GM12878 (cell line): ENCODE measurements around the gene ENSA. TPM values are rescaled to one million over a fixed set of nuclear protein-coding genes. Genes with fewer than 3 reads are reported as not detected.

Experiments used
- BRCA1 ChIP-seq: IDR thresholded peaks from 2 replicates; pipeline ENCODE4 v1.6.1; 2011; ENCODE audit warnings: low read depth, low read length, improper control_type of control experiment
- EED ChIP-seq: sonication (generic); IDR thresholded peaks from 2 replicates; pipeline ENCODE4 v1.6.1; 2016; ENCODE audit warnings: antibody characterized with exemption, low read depth
- EGR1 ChIP-seq, 2 experiments: IDR thresholded peaks; 1 replicate in 1 of 2; 2 replicates in 1 of 2; pipeline ENCODE4 v1.6.1; 2011 to 2012; ENCODE audit warnings: low read depth in 2 of 2, low read length in 2 of 2, borderline replicate concordance in 1 of 2, mild to moderate bottlenecking in 1 of 2, moderate library complexity in 1 of 2
- HDGF ChIP-seq: fragments of 450-650 bp; IDR thresholded peaks from 2 replicates; pipeline ENCODE4 v1.6.1; 2016; ENCODE audit warnings: antibody characterized with exemption
- IKZF1 ChIP-seq: fragments of 450-650 bp; conservative IDR thresholded peaks from 2 replicates; pipeline ENCODE4 v1.6.1; 2017; ENCODE audit warnings: antibody characterized with exemption, mild to moderate bottlenecking
- NFXL1 ChIP-seq: fragments of 450-650 bp; IDR thresholded peaks from 2 replicates; pipeline ENCODE4 v1.6.1; 2017; ENCODE audit warnings: antibody characterized with exemption, mild to moderate bottlenecking, borderline replicate concordance
- NRF1 ChIP-seq: conservative IDR thresholded peaks from 2 replicates; pipeline ENCODE4 v1.6.1; 2011; ENCODE audit warnings: mild to moderate bottlenecking, low read depth, low read length, improper control_type of control experiment
- RAD51 ChIP-seq: fragments of 450-650 bp; IDR thresholded peaks from 2 replicates; pipeline ENCODE4 v1.6.1; 2016; ENCODE audit warnings: moderate library complexity, mild to moderate bottlenecking, inconsistent platforms
- RUNX3 ChIP-seq: IDR thresholded peaks from 2 replicates; pipeline ENCODE4 v1.6.1; 2012; ENCODE audit warnings: low read length, inconsistent platforms
- SIN3A ChIP-seq: IDR thresholded peaks from 2 replicates; pipeline ENCODE4 v1.6.1; 2012; ENCODE audit warnings: low read depth, low read length, improper control_type of control experiment
- SMARCA5 ChIP-seq: fragments of 450-650 bp; IDR thresholded peaks from 2 replicates; pipeline ENCODE4 v1.6.1; 2017; ENCODE audit warnings: mild to moderate bottlenecking
- SREBF2 ChIP-seq: IDR thresholded peaks from 2 replicates; pipeline ENCODE4 v1.6.1; 2012; ENCODE audit warnings: mild to moderate bottlenecking, low read length
- SUPT20H ChIP-seq: IDR thresholded peaks from 2 replicates; pipeline ENCODE4 v1.6.1; 2011; ENCODE audit warnings: low read depth, mild to moderate bottlenecking, low read length, moderate library complexity, borderline replicate concordance; ENCODE audit not compliant: control insufficient read depth
- SUZ12 ChIP-seq: fragments of 200-600 bp; sonication (generic); IDR thresholded peaks from one replicate; pipeline ENCODE4 v1.6.1; 2018; ENCODE audit warnings: antibody characterized with exemption, mild to moderate bottlenecking; ENCODE audit not compliant: unreplicated experiment
- YBX1 ChIP-seq: fragments of 450-650 bp; IDR thresholded peaks from 2 replicates; pipeline ENCODE4 v1.6.1; 2016; ENCODE audit warnings: antibody characterized with exemption
- ZSCAN29 ChIP-seq: fragments of 450-650 bp; IDR thresholded peaks from 2 replicates; pipeline ENCODE4 v1.6.1; 2017; ENCODE audit warnings: mild to moderate bottlenecking, moderate library complexity
- polyA plus RNA-seq, 11 experiments: library from polyadenylated mRNA; depleted of rRNA in 4 of 11; unstranded in 6 of 11; stranded (reverse) in 5 of 11; fragments of >200 nt; fragmentation: Nextera tagmentation in 4 of 11; fragmentation: Illumina TruSeq in 1 of 11; extraction: Ambion mirVana in 4 of 11; extraction: Trizol in 1 of 11; gene quantifications; 1 replicate in 1 of 11; 2 replicates in 10 of 11; pipeline versions ENCODE4 v1.2.1 to v1.2.3, GENCODE V29; 2011 to 2016; ENCODE audit warnings: inconsistent platforms in 2 of 11, missing spikeins in 2 of 11, low read depth in 1 of 11
- total RNA-seq, 4 experiments: library from RNA; depleted of rRNA in 3 of 4; stranded (reverse); fragments of >200 nt in 3 of 4; fragmentation: Illumina TruSeq in 1 of 4; extraction: Trizol in 1 of 4; gene quantifications; 2 replicates each; pipeline versions ENCODE4 v1.2.1 to v1.2.3, GENCODE V29; 2013 to 2021
- TF ChIP-seq, protein P1 (sequence below): fragments of 450-650 bp; IDR thresholded peaks from 2 replicates; pipeline ENCODE4 v1.6.1; 2017; ENCODE audit warnings: antibody characterized with exemption, mild to moderate bottlenecking, moderate library complexity
- TF ChIP-seq, protein P2 (sequence below): fragments of 150-350 bp; IDR thresholded peaks from 2 replicates; pipeline ENCODE4 v1.6.1; 2014; ENCODE audit warnings: mild to moderate bottlenecking, low read depth, low read length
- TF ChIP-seq, protein P3 (sequence below): IDR thresholded peaks from 2 replicates; pipeline ENCODE4 v1.6.1; 2012; ENCODE audit warnings: low read depth, low read length, improper control_type of control experiment
- TF ChIP-seq, protein P4 (sequence below): fragments of 450-650 bp; IDR thresholded peaks from 2 replicates; pipeline ENCODE4 v1.6.1; 2016; ENCODE audit warnings: mild to moderate bottlenecking
- TF ChIP-seq, protein P5 (sequence below): fragments of 450-650 bp; conservative IDR thresholded peaks from 2 replicates; pipeline ENCODE4 v1.6.1; 2017; ENCODE audit warnings: mild to moderate bottlenecking, moderate library complexity

The ENSA gene
- total and polyA plus RNA-seq, 10 of the 15 experiments (the other 5 are each of a cell fraction or from before 2014, with no cell fraction given): 56.1 to 605 (median 143) TPM

DNA sequence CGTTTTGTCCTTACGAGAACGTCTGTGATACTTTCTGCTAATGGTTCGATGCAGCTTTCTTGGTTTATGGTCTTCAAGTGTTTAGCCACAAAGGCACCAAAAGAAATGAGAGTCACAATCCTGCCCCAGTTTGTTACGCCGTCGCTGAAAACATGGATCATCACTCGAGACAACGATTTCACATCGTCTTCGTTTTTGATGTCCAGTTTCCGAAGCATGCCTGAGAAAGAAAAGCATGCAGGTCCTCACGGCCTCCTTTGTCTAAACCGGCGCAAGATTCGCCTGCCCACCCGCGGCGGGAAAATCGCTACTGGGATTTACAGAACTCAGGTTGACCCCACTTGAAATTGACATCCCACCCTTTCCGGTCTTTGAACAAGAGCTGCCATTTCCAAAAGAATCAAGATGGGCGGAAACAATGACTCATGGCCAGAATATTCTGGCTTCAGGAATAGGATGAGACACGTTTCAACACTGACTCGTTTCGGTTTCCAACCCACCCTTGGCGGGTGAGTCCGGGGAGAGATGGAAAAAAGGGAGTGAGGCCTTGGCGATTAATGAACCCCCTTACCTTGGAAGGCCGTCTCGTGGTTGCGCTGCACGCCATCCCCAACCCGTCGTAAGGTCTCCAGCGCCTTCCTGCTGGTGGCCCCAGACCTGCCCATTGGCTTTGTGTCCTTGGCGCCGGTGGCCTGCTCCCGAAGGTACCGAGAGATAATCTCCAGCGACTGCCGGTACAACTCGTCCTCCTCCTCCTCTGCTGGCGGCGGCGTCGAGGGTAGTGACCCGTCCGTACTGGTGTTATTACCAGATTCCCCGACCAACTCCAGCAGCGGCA lies 50.9 kb downstream of the ENSA start (continued):
- TF ChIP-seq, protein P1, sequence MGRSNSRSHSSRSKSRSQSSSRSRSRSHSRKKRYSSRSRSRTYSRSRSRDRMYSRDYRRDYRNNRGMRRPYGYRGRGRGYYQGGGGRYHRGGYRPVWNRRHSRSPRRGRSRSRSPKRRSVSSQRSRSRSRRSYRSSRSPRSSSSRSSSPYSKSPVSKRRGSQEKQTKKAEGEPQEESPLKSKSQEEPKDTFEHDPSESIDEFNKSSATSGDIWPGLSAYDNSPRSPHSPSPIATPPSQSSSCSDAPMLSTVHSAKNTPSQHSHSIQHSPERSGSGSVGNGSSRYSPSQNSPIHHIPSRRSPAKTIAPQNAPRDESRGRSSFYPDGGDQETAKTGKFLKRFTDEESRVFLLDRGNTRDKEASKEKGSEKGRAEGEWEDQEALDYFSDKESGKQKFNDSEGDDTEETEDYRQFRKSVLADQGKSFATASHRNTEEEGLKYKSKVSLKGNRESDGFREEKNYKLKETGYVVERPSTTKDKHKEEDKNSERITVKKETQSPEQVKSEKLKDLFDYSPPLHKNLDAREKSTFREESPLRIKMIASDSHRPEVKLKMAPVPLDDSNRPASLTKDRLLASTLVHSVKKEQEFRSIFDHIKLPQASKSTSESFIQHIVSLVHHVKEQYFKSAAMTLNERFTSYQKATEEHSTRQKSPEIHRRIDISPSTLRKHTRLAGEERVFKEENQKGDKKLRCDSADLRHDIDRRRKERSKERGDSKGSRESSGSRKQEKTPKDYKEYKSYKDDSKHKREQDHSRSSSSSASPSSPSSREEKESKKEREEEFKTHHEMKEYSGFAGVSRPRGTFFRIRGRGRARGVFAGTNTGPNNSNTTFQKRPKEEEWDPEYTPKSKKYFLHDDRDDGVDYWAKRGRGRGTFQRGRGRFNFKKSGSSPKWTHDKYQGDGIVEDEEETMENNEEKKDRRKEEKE: no peak
- TF ChIP-seq HDGF (peak; percentile 44; the same call in 1 of the 2 replicates), SIN3A (peak; percentile 58; the same call in 1 of the 2 replicates), NRF1 (no peak), EGR1 (IDR thresholded peaks at IDR 0.05; ENCODE audit: borderline replicate concordance in 1 of 2, low read depth in 2 of 2, low read length in 2 of 2) (no peak), IKZF1 (peak; percentile 15; the same call in 1 of the 2 replicates), EED (peak; percentile 58; the same call in 1 of the 2 replicates), ZSCAN29 (no peak; the same call in 1 of the 2 replicates), RUNX3 (no peak), SUZ12 (no peak), NFXL1 (no peak), YBX1 (no peak), RAD51 (no peak), SREBF2 (no peak), SMARCA5 (no peak), SUPT20H (no peak), BRCA1 (no peak)
- TF ChIP-seq, protein P2, sequence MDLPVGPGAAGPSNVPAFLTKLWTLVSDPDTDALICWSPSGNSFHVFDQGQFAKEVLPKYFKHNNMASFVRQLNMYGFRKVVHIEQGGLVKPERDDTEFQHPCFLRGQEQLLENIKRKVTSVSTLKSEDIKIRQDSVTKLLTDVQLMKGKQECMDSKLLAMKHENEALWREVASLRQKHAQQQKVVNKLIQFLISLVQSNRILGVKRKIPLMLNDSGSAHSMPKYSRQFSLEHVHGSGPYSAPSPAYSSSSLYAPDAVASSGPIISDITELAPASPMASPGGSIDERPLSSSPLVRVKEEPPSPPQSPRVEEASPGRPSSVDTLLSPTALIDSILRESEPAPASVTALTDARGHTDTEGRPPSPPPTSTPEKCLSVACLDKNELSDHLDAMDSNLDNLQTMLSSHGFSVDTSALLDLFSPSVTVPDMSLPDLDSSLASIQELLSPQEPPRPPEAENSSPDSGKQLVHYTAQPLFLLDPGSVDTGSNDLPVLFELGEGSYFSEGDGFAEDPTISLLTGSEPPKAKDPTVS: no peak
- TF ChIP-seq, protein P3, sequence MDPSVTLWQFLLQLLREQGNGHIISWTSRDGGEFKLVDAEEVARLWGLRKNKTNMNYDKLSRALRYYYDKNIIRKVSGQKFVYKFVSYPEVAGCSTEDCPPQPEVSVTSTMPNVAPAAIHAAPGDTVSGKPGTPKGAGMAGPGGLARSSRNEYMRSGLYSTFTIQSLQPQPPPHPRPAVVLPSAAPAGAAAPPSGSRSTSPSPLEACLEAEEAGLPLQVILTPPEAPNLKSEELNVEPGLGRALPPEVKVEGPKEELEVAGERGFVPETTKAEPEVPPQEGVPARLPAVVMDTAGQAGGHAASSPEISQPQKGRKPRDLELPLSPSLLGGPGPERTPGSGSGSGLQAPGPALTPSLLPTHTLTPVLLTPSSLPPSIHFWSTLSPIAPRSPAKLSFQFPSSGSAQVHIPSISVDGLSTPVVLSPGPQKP: peak; percentile 17; the same call in 1 of the 2 replicates
- TF ChIP-seq, protein P4, sequence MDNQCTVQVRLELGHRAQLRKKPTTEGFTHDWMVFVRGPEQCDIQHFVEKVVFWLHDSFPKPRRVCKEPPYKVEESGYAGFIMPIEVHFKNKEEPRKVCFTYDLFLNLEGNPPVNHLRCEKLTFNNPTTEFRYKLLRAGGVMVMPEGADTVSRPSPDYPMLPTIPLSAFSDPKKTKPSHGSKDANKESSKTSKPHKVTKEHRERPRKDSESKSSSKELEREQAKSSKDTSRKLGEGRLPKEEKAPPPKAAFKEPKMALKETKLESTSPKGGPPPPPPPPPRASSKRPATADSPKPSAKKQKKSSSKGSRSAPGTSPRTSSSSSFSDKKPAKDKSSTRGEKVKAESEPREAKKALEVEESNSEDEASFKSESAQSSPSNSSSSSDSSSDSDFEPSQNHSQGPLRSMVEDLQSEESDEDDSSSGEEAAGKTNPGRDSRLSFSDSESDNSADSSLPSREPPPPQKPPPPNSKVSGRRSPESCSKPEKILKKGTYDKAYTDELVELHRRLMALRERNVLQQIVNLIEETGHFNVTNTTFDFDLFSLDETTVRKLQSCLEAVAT: peak; percentile 88
- TF ChIP-seq, protein P5, sequence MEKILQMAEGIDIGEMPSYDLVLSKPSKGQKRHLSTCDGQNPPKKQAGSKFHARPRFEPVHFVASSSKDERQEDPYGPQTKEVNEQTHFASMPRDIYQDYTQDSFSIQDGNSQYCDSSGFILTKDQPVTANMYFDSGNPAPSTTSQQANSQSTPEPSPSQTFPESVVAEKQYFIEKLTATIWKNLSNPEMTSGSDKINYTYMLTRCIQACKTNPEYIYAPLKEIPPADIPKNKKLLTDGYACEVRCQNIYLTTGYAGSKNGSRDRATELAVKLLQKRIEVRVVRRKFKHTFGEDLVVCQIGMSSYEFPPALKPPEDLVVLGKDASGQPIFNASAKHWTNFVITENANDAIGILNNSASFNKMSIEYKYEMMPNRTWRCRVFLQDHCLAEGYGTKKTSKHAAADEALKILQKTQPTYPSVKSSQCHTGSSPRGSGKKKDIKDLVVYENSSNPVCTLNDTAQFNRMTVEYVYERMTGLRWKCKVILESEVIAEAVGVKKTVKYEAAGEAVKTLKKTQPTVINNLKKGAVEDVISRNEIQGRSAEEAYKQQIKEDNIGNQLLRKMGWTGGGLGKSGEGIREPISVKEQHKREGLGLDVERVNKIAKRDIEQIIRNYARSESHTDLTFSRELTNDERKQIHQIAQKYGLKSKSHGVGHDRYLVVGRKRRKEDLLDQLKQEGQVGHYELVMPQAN: no peak
